SK-N-SH (cell line): ENCODE results near the gene NEGR1. TPM values are rescaled to one million over a fixed set of nuclear protein-coding genes. Genes with fewer than 3 reads are reported as not detected.

Experiments used
- CTCF ChIA-PET: fragments of 300-600, 350-600 bp; formaldehyde crosslinking; extraction: SDS; loops from one replicate; lab custom pipeline; 2021; lab: Yijun Ruan, JAX
- POLR2A ChIA-PET: fragments of 350-600 bp; sonication (Branson Sonifier 250); formaldehyde crosslinking; extraction: SDS; loops from one replicate; lab custom pipeline; 2020; ENCODE audit warnings: antibody characterized with exemption, inconsistent platforms; lab: Yijun Ruan, JAX
- DNase-seq: peaks from one replicate; pipeline ENCODE4 v3.0.0; 2012
- H2AFZ ChIP-seq: fragments of 200-600 bp; sonication (generic); 2 replicates; pipeline ENCODE4 v1.8.1; 2016; ENCODE audit warnings: antibody characterized with exemption, mild to moderate bottlenecking, low read depth
- H3F3A ChIP-seq: fragments of 200-600 bp; sonication (generic); replicated peaks from 2 replicates; pipeline ENCODE3; 2016; ENCODE audit warnings: antibody characterized with exemption, mild to moderate bottlenecking; ENCODE audit not compliant: insufficient read depth
- H3K27ac ChIP-seq, 2 experiments: fragments of 200-500 bp in 1 of 2; fragments of 200-600 bp in 1 of 2; sonication (Bioruptor generic) in 1 of 2; sonication (generic), shearing (Covaris generic) in 1 of 2; 2 replicates each; pipeline versions ENCODE4 v1.5.1 to v1.6.1; 2014 to 2016; ENCODE audit warnings: low read depth in 2 of 2, inconsistent platforms in 1 of 2, low read length in 1 of 2, mild to moderate bottlenecking in 1 of 2, mixed read lengths in 1 of 2
- H3K27me3 ChIP-seq: fragments of 200-600 bp; sonication (generic), shearing (Covaris generic); 2 replicates; pipeline ENCODE4 v1.6.1; 2016; ENCODE audit warnings: mixed run types; ENCODE audit not compliant: insufficient read depth
- H3K36me3 ChIP-seq, 2 experiments: fragments of 200-500 bp in 1 of 2; fragments of 200-600 bp in 1 of 2; sonication (Bioruptor generic) in 1 of 2; sonication (generic) in 1 of 2; replicated peaks in 1 of 2; 2 replicates each; pipeline versions ENCODE3 to v1.5.1; 2014 to 2016; ENCODE audit warnings: low read length in 1 of 2, mild to moderate bottlenecking in 1 of 2; ENCODE audit not compliant: insufficient read depth in 2 of 2, control insufficient read depth in 1 of 2
- H3K4me1 ChIP-seq, 2 experiments: fragments of 200-500 bp in 1 of 2; fragments of 200-600 bp in 1 of 2; sonication (Bioruptor generic) in 1 of 2; sonication (generic), shearing (Covaris generic) in 1 of 2; 2 replicates each; pipeline versions ENCODE4 v1.5.1 to v1.6.1; 2014 to 2016; ENCODE audit warnings: low read depth in 1 of 2, low read length in 1 of 2, mixed run types in 1 of 2; ENCODE audit not compliant: insufficient read depth in 2 of 2, control insufficient read depth in 1 of 2
- H3K4me2 ChIP-seq: fragments of 200-600 bp; sonication (generic), shearing (Covaris generic); 2 replicates; pipeline ENCODE4 v1.6.1; 2017; ENCODE audit warnings: mixed run types
- H3K4me3 ChIP-seq, 2 experiments: fragments of 200-500 bp in 1 of 2; fragments of 200-600 bp in 1 of 2; sonication (Bioruptor generic) in 1 of 2; sonication (generic), shearing (Covaris generic) in 1 of 2; 2 replicates each; pipeline versions ENCODE4 v1.5.1 to v1.8.1; 2014 to 2016; ENCODE audit warnings: low read depth in 2 of 2, inconsistent platforms in 1 of 2, low read length in 1 of 2, mild to moderate bottlenecking in 1 of 2, mixed read lengths in 1 of 2, moderate library complexity in 1 of 2
- H3K79me2 ChIP-seq: fragments of 200-600 bp; sonication (generic); 2 replicates; pipeline ENCODE4 v1.8.1; 2017; ENCODE audit warnings: mild to moderate bottlenecking; ENCODE audit not compliant: insufficient read depth
- H3K9ac ChIP-seq: fragments of 200-600 bp; sonication (generic); 2 replicates; pipeline ENCODE4 v1.6.1; 2017; ENCODE audit warnings: mixed run types
- H3K9me2 ChIP-seq: fragments of 200-600 bp; sonication (generic); 2 replicates; pipeline ENCODE4 v1.6.1; 2017; ENCODE audit warnings: mixed run types
- H3K9me3 ChIP-seq: fragments of 200-600 bp; sonication (generic); 2 replicates; pipeline ENCODE4 v1.6.1; 2017; ENCODE audit warnings: mixed run types, mild to moderate bottlenecking, moderate library complexity
- H4K20me1 ChIP-seq: fragments of 200-600 bp; sonication (generic); 2 replicates; pipeline ENCODE4 v1.6.1; 2017; ENCODE audit warnings: mild to moderate bottlenecking, mixed run types; ENCODE audit not compliant: insufficient read depth
- CHD2 ChIP-seq: fragments of 150-350 bp; IDR thresholded peaks from 2 replicates; pipeline ENCODE4 v1.6.1; 2018; ENCODE audit warnings: low read length; ENCODE audit not compliant: partially characterized antibody
- EP300 ChIP-seq, 2 experiments: IDR thresholded peaks; 2 replicates each; pipeline versions ENCODE4 v1.4.0 to v1.6.1; 2012; ENCODE audit warnings: borderline replicate concordance in 1 of 2, low read depth in 1 of 2, low read length in 1 of 2
- GATA2 ChIP-seq: sonication (generic); formaldehyde crosslinking; IDR thresholded peaks from 2 replicates; pipeline ENCODE4 v1.5.0; 2020; ENCODE audit warnings: mild to moderate bottlenecking, missing genetic modification reagents
- NRF1 ChIP-seq: IDR thresholded peaks from 2 replicates; pipeline ENCODE4 v1.6.1; 2012; ENCODE audit warnings: low read depth, mild to moderate bottlenecking, low read length
- REST ChIP-seq: IDR thresholded peaks from 2 replicates; pipeline ENCODE4 v1.6.1; 2012; ENCODE audit warnings: mild to moderate bottlenecking, low read depth, low read length, moderate library complexity
- TEAD4 ChIP-seq: IDR thresholded peaks from 2 replicates; pipeline ENCODE4 v1.4.0; 2012; ENCODE audit warnings: mild to moderate bottlenecking, borderline replicate concordance; ENCODE audit not compliant: insufficient read depth
- WGBS: methylation state at CpG from one replicate; pipeline ENCODE4 v1.1.6; 2017; ENCODE audit warnings: low lambda C conversion rate; 5-methylcytosine and 5-hydroxymethylcytosine counted together
- polyA plus RNA-seq, 3 experiments: library from polyadenylated mRNA; depleted of rRNA; stranded (reverse); fragments of >200 nt; gene quantifications; 2 replicates each; pipeline ENCODE4 v1.2.3, GENCODE V29; 2012
- TF ChIP-seq, protein P1 (sequence below): fragments of 150-350 bp; IDR thresholded peaks from 2 replicates; pipeline ENCODE4 v1.6.1; 2016; ENCODE audit warnings: mild to moderate bottlenecking, low read depth, low read length

The NEGR1 gene
- polyA plus RNA-seq, 1 of the 3 experiments (the other 2 are of a cell fraction) = 0.21 TPM

GRCh38 chr1:71956613-71957285, 325.6 kb downstream of the NEGR1 start:
- no peak overlapping the region for H3K27ac ChIP-seq
- H3K4me1 ChIP-seq = no peaks in the 10 kb centered on the region
- no peaks in the 10 kb centered on the region for H3K9me2 ChIP-seq
- no peaks in the 10 kb centered on the region for H3K36me3 ChIP-seq
- H3K9ac ChIP-seq = no peak overlapping the region
- no peaks in the 10 kb centered on the region for H3K79me2 ChIP-seq
- no peak for TF ChIP-seq EP300 (IDR thresholded peaks at IDR 0.05; ENCODE audit: borderline replicate concordance in 1 of 2, low read depth in 1 of 2, low read length in 1 of 2)
- no peak for TF ChIP-seq TEAD4
- TF ChIP-seq GATA2 = no peak
- TF ChIP-seq, all 33 proteins: peak for 0
- POLR2A ChIA-PET = no interaction called here
- H3K9me3 ChIP-seq = no peaks in the 10 kb centered on the region
- H2AFZ ChIP-seq = no peak overlapping the region
- no peaks in the 10 kb centered on the region for H4K20me1 ChIP-seq
- no peaks in the 10 kb centered on the region for H3F3A ChIP-seq
- DNase-seq = no peak
- no peaks in the 10 kb centered on the region for H3K27me3 ChIP-seq
- 80% methylated on average over 2 of the region's 2 CpGs for WGBS
- no peak overlapping the region for H3K4me2 ChIP-seq
- CTCF ChIA-PET = interaction anchor here (1.0 kb wide), 1 partner anchor 21 kb away, joined by 3 read pairs; no protein-coding TSS in a partner anchor
- H3K4me3 ChIP-seq = no peak overlapping the region

GRCh38 chr1:71950579-71950978, 331.8 kb downstream of the NEGR1 start:
- no peak overlapping the region for H3K4me2 ChIP-seq
- ChIA-PET CTCF (interaction anchor here (0.6 kb wide), 1 partner anchor 161 kb away, joined by 4 read pairs; no protein-coding TSS in a partner anchor), POLR2A (no interaction called here)
- H3K9me2 ChIP-seq = no peaks in the 10 kb centered on the region
- no peak for DNase-seq
- H2AFZ ChIP-seq = no peak overlapping the region
- no peaks in the 10 kb centered on the region for H3K9me3 ChIP-seq
- no peak for TF ChIP-seq TEAD4
- TF ChIP-seq REST = no peak
- TF ChIP-seq NRF1 = no peak
- TF ChIP-seq, protein P1, sequence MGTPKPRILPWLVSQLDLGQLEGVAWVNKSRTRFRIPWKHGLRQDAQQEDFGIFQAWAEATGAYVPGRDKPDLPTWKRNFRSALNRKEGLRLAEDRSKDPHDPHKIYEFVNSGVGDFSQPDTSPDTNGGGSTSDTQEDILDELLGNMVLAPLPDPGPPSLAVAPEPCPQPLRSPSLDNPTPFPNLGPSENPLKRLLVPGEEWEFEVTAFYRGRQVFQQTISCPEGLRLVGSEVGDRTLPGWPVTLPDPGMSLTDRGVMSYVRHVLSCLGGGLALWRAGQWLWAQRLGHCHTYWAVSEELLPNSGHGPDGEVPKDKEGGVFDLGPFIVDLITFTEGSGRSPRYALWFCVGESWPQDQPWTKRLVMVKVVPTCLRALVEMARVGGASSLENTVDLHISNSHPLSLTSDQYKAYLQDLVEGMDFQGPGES = no peak
- TF ChIP-seq CHD2 = no peak
- H3F3A ChIP-seq = no peaks in the 10 kb centered on the region
- WGBS = 50% methylated on average over 2 of the region's 2 CpGs
- no peak overlapping the region for H3K9ac ChIP-seq
- H3K27ac ChIP-seq = no peak overlapping the region
- no peaks in the 10 kb centered on the region for H4K20me1 ChIP-seq
- no peaks in the 10 kb centered on the region for H3K4me1 ChIP-seq
- no peaks in the 10 kb centered on the region for H3K36me3 ChIP-seq
- H3K79me2 ChIP-seq = no peaks in the 10 kb centered on the region
- no peaks in the 10 kb centered on the region for H3K27me3 ChIP-seq
- H3K4me3 ChIP-seq = no peak overlapping the region
